Measurements from ENCODE around the gene MAP2K4. TPM values are rescaled to one million over a fixed set of nuclear protein-coding genes. Genes with fewer than 3 reads are reported as not detected.

The MAP2K4 gene
- total RNA-seq, 2 experiments from 2014 or later: 30.2 to 30.3 TPM

- Mint-ChIP-seq H3K9me3 (peaks cover 2% of the 10 kb centered on the region), H3K4me3 (no peak overlapping the region), H3K4me1 (peaks cover 18% of the 10 kb centered on the region), H3K27me3 (no peaks in the 10 kb centered on the region), H3K36me3 (ENCODE audit: low read depth) (peaks cover 18% of the 10 kb centered on the region), H3K27ac (no peak overlapping the region)
- ChIA-PET CTCF (no interaction called here), POLR2A (interaction anchor here (0.9 to 1.0 kb wide), 2 partner anchors 10 to 46 kb away, joined by 3 read pairs; partner anchors contain the start of gene ZNF18)
- no peak for DNase-seq
These were observed 23.0 kb downstream of the MAP2K4 start for GRCh38 chr17:12043702-12044101.

GRCh38 chr17:12046786-12047185 lies 26.1 kb downstream of the MAP2K4 start:
- no peak overlapping the region for H3K4me3 Mint-ChIP-seq
- H3K4me1 Mint-ChIP-seq: peaks cover 17% of the 10 kb centered on the region
- peaks cover 2% of the 10 kb centered on the region for H3K9me3 Mint-ChIP-seq
- DNase-seq: no peak
- ChIA-PET POLR2A (interaction anchor here (1.0 to 1.2 kb wide), 2 partner anchors 21 to 49 kb away, joined by 3 to 4 read pairs; partner anchors contain the start of gene ZNF18), CTCF (no interaction called here)
- H3K27ac Mint-ChIP-seq: no peak overlapping the region
- no peaks in the 10 kb centered on the region for H3K27me3 Mint-ChIP-seq
- H3K36me3 Mint-ChIP-seq (ENCODE audit: low read depth): peaks cover 18% of the 10 kb centered on the region

GRCh38 chr17:12047681-12048376 lies 27.2 kb downstream of the MAP2K4 start:
- POLR2A ChIA-PET: interaction anchor here (1.2 kb wide), 1 partner anchor 50 kb away, joined by 4 read pairs; the partner anchor contains the start of gene ZNF18
- peaks cover 19% of the 10 kb centered on the region for H3K4me1 Mint-ChIP-seq
- peaks cover 2% of the 10 kb centered on the region for H3K9me3 Mint-ChIP-seq
- H3K27ac Mint-ChIP-seq: no peak overlapping the region
- H3K36me3 Mint-ChIP-seq (ENCODE audit: low read depth): peaks cover 16% of the 10 kb centered on the region
- no peak for DNase-seq
- CTCF ChIA-PET: no interaction called here
- no peak overlapping the region for H3K4me3 Mint-ChIP-seq
- no peaks in the 10 kb centered on the region for H3K27me3 Mint-ChIP-seq

GRCh38 chr17:12048843-12049473 lies 28.3 kb downstream of the MAP2K4 start:
- Mint-ChIP-seq H3K27ac (no peak overlapping the region), H3K9me3 (peaks cover 2% of the 10 kb centered on the region), H3K4me1 (peaks cover 27% of the 10 kb centered on the region), H3K4me3 (no peak overlapping the region), H3K36me3 (ENCODE audit: low read depth) (peaks cover 13% of the 10 kb centered on the region), H3K27me3 (no peaks in the 10 kb centered on the region)
- POLR2A ChIA-PET: interaction anchor here (1.0 to 1.9 kb wide), 3 partner anchors 12 to 52 kb away, joined by 3 to 7 read pairs (median 5); partner anchors contain the start of genes MAP2K4 and ZNF18
- CTCF ChIA-PET: no interaction called here
- DNase-seq: no peak

GRCh38 chr17:12050646-12051225 lies 30.1 kb downstream of the MAP2K4 start:
- peaks cover 2% of the 10 kb centered on the region for H3K9me3 Mint-ChIP-seq
- H3K27me3 Mint-ChIP-seq: no peaks in the 10 kb centered on the region
- CTCF ChIA-PET: no interaction called here
- POLR2A ChIA-PET: interaction anchor here (1.0 to 1.3 kb wide), 2 partner anchors 30 to 53 kb away, joined by 3 to 4 read pairs; partner anchors contain the start of genes MAP2K4 and ZNF18
- H3K27ac Mint-ChIP-seq: no peak overlapping the region
- H3K36me3 Mint-ChIP-seq (ENCODE audit: low read depth): peaks cover 7% of the 10 kb centered on the region
- peaks cover 40% of the 10 kb centered on the region for H3K4me1 Mint-ChIP-seq
- H3K4me3 Mint-ChIP-seq: no peak overlapping the region
- DNase-seq: no peak

- DNase-seq: no peak
- no peaks in the 10 kb centered on the region for H3K9me3 Mint-ChIP-seq
- peaks cover 7% of the 10 kb centered on the region for H3K36me3 Mint-ChIP-seq (ENCODE audit: low read depth)
- ChIA-PET POLR2A (interaction anchor here (0.6 to 5.6 kb wide), 5 partner anchors 10 to 87 kb away, joined by 3 to 54 read pairs (median 4); partner anchors contain the start of genes MAP2K4 and ZNF18), CTCF (no interaction called here)
- H3K4me3 Mint-ChIP-seq: peak overlapping the region; percentile 64
- H3K4me1 Mint-ChIP-seq: peaks cover 57% of the 10 kb centered on the region
- no peaks in the 10 kb centered on the region for H3K27me3 Mint-ChIP-seq
- H3K27ac Mint-ChIP-seq: peak overlapping the region; percentile 77
These were observed 32.9 kb downstream of the MAP2K4 start for GRCh38 chr17:12053552-12053951.

- Mint-ChIP-seq H3K36me3 (ENCODE audit: low read depth) (peaks cover 14% of the 10 kb centered on the region), H3K9me3 (no peaks in the 10 kb centered on the region), H3K27me3 (no peaks in the 10 kb centered on the region), H3K27ac (peak overlapping the region; percentile 75), H3K4me3 (peak overlapping the region; percentile 43), H3K4me1 (peaks cover 48% of the 10 kb centered on the region)
- ChIA-PET POLR2A (interaction anchor here (2.7 to 5.6 kb wide), 2 partner anchors 35 to 58 kb away, joined by 29 to 54 read pairs; partner anchors contain the start of genes MAP2K4 and ZNF18), CTCF (interaction anchor here (1.3 kb wide), 1 partner anchor 14 kb away, joined by 4 read pairs; no protein-coding TSS in a partner anchor)
- no peak for DNase-seq
These were observed 35.2 kb downstream of the MAP2K4 start for GRCh38 chr17:12055889-12056288.

- Mint-ChIP-seq H3K4me1 (peaks cover 47% of the 10 kb centered on the region), H3K9me3 (no peaks in the 10 kb centered on the region), H3K4me3 (no peak overlapping the region), H3K27me3 (no peaks in the 10 kb centered on the region), H3K36me3 (ENCODE audit: low read depth) (peaks cover 17% of the 10 kb centered on the region), H3K27ac (no peak overlapping the region)
- POLR2A ChIA-PET: no interaction called here
- no peak for DNase-seq
- CTCF ChIA-PET: no interaction called here
These were observed 36.8 kb downstream of the MAP2K4 start for GRCh38 chr17:12057520-12057919.

- POLR2A ChIA-PET: no interaction called here
- Mint-ChIP-seq H3K27ac (no peak overlapping the region), H3K4me1 (peaks cover 40% of the 10 kb centered on the region), H3K36me3 (ENCODE audit: low read depth) (peaks cover 24% of the 10 kb centered on the region), H3K9me3 (no peaks in the 10 kb centered on the region), H3K27me3 (no peaks in the 10 kb centered on the region), H3K4me3 (no peak overlapping the region)
- DNase-seq: no peak
- CTCF ChIA-PET: no interaction called here
These were observed 37.9 kb downstream of the MAP2K4 start for GRCh38 chr17:12058535-12058934.

- no peak overlapping the region for H3K27ac Mint-ChIP-seq
- DNase-seq: no peak
- H3K27me3 Mint-ChIP-seq: no peaks in the 10 kb centered on the region
- H3K4me1 Mint-ChIP-seq: peaks cover 7% of the 10 kb centered on the region
- H3K9me3 Mint-ChIP-seq: peaks cover 7% of the 10 kb centered on the region
- CTCF ChIA-PET: interaction anchor here (0.6 kb wide), 1 partner anchor 18 kb away, joined by 7 read pairs; no protein-coding TSS in a partner anchor
- POLR2A ChIA-PET: no interaction called here
- H3K4me3 Mint-ChIP-seq: no peak overlapping the region
- peaks cover 39% of the 10 kb centered on the region for H3K36me3 Mint-ChIP-seq (ENCODE audit: low read depth)
These were observed 41.6 kb downstream of the MAP2K4 start for GRCh38 chr17:12062249-12062648.

GRCh38 chr17:12064395-12064794 lies 43.7 kb downstream of the MAP2K4 start:
- Mint-ChIP-seq H3K4me3 (no peak overlapping the region), H3K36me3 (ENCODE audit: low read depth) (peaks cover 29% of the 10 kb centered on the region), H3K4me1 (no peaks in the 10 kb centered on the region), H3K9me3 (peaks cover 7% of the 10 kb centered on the region), H3K27ac (no peak overlapping the region), H3K27me3 (no peaks in the 10 kb centered on the region)
- DNase-seq: no peak
- ChIA-PET POLR2A (interaction anchor here (0.7 kb wide), 1 partner anchor 69 kb away, joined by 3 read pairs; no protein-coding TSS in a partner anchor), CTCF (no interaction called here)

GRCh38 chr17:12067485-12067884 lies 46.8 kb downstream of the MAP2K4 start:
- CTCF ChIA-PET: no interaction called here
- Mint-ChIP-seq H3K36me3 (ENCODE audit: low read depth) (peaks cover 26% of the 10 kb centered on the region), H3K27ac (no peak overlapping the region)

GRCh38 chr17:12068946-12069345 lies 48.3 kb downstream of the MAP2K4 start:
- ChIA-PET POLR2A (no interaction called here), CTCF (no interaction called here)
- no peaks in the 10 kb centered on the region for H3K4me1 Mint-ChIP-seq
- H3K4me3 Mint-ChIP-seq: no peak overlapping the region
- no peaks in the 10 kb centered on the region for H3K27me3 Mint-ChIP-seq
- no peak overlapping the region for H3K27ac Mint-ChIP-seq
- no peak for DNase-seq
- peaks cover 7% of the 10 kb centered on the region for H3K9me3 Mint-ChIP-seq
- H3K36me3 Mint-ChIP-seq (ENCODE audit: low read depth): peaks cover 25% of the 10 kb centered on the region

More at GRCh38 chr17:12067485-12067884, 46.8 kb downstream of the MAP2K4 start:
- peaks cover 7% of the 10 kb centered on the region for H3K9me3 Mint-ChIP-seq
- H3K4me3 Mint-ChIP-seq: no peak overlapping the region
- no peaks in the 10 kb centered on the region for H3K27me3 Mint-ChIP-seq
- POLR2A ChIA-PET: no interaction called here
- H3K4me1 Mint-ChIP-seq: no peaks in the 10 kb centered on the region
- DNase-seq: no peak
